Stimulated activated CD4-positive, alpha-beta T cell treated with anti-CD3 and anti-CD28 coated beads, Interleukin-2, amount 100 ng/mL, for 48 hours (primary cell): ENCODE results near the gene SLC34A1.

ENCODE experiments used
- DNase-seq, 2 donors: peaks; one replicate each; pipeline ENCODE4 v3.0.0-alpha.2; 2020

Gene SLC34A1

GRCh38 chr5:177447611-177448243 is 63.5 kb downstream of the SLC34A1 start:
- no peak for DNase-seq
